ENCODE results near the gene TM4SF5.

DNA sequence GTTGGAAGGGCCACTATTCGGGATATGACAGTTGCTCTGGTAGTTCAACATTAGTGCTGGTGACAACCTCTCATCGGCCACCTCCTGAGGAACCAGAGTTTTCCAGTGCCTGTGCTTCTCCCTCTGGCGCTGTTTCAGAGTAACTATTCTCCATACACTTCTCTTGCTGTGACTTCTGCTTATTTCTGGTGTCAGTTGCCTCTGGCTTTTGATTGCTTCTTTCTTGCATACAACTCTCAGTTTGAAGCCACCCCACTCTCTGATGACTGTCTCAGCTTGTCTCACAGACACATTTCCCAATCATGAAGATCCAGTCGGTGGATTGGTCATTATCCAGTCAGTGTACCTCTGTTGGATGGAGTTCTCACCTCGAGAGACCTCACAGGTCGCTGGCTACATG lies 3.4 kb upstream of the TM4SF5 start:
- TF ChIP-seq, protein P1, sequence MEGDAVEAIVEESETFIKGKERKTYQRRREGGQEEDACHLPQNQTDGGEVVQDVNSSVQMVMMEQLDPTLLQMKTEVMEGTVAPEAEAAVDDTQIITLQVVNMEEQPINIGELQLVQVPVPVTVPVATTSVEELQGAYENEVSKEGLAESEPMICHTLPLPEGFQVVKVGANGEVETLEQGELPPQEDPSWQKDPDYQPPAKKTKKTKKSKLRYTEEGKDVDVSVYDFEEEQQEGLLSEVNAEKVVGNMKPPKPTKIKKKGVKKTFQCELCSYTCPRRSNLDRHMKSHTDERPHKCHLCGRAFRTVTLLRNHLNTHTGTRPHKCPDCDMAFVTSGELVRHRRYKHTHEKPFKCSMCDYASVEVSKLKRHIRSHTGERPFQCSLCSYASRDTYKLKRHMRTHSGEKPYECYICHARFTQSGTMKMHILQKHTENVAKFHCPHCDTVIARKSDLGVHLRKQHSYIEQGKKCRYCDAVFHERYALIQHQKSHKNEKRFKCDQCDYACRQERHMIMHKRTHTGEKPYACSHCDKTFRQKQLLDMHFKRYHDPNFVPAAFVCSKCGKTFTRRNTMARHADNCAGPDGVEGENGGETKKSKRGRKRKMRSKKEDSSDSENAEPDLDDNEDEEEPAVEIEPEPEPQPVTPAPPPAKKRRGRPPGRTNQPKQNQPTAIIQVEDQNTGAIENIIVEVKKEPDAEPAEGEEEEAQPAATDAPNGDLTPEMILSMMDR (conservative IDR thresholded peaks at IDR 0.05), result no peak
- TF ChIP-seq ZFX (IDR thresholded peaks at IDR 0.05), result no peak

Data from C4-2B (cell line).